HUDEP-2 (cell line): Measurements from ENCODE around the gene LGALS3.
A peak's percentile ranks its signal among the peaks of the same experiment; 100 is the strongest.

Experiments used
- DNase-seq, 76 experiments: peaks; one replicate each; lab custom pipeline; 2025; ENCODE audit not compliant: unreplicated experiment in 76 of 76; lab: John Stamatoyannopoulos, UW

The LGALS3 gene

GRCh38 chr14:55170526-55170925 is 41.5 kb downstream of the LGALS3 start:
- DNase-seq: no peak

GRCh38 chr14:55180006-55180405 is 51.0 kb downstream of the LGALS3 start:
- DNase-seq: no peak

- no peak for DNase-seq
These were observed 51.4 kb downstream of the LGALS3 start for GRCh38 chr14:55180434-55180833.

DNA sequence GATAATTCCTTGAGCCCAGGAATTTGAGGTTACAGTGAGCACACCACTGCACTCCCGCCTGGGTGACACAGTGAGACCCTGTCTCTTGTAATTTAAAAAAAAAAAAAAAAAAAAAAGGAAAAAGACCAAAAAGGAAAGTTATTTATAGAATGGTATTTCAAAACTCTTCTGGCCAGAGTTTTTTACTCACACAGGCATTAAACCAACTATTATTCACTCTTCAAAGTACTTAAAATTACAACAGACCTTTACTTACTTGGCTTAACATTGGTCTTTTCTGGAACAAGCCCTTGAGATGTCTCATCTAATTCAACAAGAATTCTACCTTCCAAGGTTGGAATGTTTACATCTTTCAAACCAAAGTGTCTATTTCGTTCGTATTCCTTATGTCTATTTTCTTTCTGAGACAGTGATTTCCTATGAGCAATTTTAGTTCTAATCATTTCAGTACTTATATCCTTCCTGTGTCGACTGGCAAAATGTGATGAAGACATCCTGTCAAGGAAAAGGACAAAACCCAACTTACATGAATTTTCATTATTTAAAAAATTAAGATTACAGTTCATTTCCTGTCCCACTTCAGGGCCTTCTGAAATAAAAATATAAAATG is 59.7 kb downstream of the LGALS3 start:
- no peak for DNase-seq

DNA sequence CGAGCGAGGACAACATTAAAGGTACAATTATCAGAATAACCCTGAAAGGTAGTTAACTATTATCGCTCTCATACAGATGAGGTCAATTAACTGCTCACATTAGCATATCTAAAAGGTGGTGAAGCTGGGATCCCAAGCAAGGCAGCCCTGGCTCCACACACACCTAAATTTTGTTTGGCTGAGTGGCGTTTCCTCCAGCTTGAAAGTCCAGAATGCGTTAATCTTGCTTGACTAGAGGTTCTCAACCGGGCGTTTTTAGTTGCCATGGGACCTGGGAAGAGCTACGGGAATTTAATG is 61.8 kb downstream of the LGALS3 start:
- peak in 24 of 76 experiments; percentile 7 to 41 (median 24) for DNase-seq

GRCh38 chr14:55191203-55192053 is 62.4 kb downstream of the LGALS3 start, which contains the start of gene DLGAP5:
DLGAP5 (minus strand) TSS chr14:55191585; CDS start chr14:55189179, 2,406 bp downstream.
- DNase-seq: peak in 75 of 76 experiments; percentile 53 to 97 (median 89)

DNA sequence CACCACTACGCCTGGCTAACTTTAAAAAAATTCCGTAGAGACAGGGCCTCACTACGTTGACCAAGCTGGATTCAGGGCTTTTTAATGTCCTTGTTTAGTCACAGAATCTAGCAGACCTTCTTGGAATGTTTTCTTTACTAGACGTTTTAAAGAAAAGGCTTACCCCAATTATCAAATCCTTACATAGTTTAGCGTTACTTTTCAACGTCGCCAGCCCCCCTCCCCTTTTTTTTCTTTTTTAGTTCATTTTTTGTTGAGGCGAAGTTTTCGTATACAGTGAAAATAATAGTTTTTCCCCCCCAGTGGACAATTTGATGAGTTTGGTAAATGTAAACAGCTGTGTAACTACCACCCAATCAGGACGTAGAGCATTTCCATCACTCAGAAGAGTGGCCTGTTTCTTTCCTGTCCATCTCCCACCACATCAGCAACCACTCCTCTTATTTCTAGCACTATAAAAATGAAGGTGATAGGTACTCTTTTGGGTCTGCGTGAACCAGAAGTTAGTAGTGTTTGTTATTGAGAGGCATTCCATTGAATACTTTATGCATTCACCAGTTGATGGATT is 63.1 kb downstream of the LGALS3 start:
- DNase-seq: no peak

DNA sequence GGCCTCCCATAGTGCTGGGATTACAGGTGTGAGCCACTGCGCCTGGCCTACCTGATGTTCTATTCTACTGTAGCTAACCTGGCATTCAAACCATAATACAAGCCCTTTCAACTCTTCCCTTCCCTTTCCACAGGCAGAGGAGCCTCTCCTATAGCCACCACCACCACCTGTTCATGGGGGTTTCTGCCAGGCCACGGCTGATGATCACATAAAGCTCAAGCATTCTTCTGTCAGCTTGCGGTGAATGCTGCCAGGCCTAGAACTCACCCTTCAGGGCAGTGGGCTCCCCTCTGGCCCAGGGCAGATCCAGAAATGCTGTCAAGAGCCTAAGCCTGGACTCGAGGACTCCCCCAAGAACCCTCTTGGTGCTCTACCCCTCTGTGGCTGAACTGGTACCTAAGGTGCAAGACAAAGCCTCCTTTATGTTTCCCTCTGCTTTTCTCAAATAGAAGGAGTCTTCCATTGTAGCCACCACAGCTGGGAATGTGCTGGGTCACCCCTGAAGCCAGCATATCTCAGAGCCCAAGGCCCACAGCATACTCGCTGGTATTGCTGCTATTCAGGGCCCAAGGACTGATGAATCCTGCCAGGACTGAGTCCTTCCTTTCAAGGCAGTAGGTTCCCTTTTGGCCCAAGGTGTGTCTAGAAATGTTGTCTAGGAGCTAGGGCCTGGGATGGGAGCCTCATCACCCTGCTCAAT is 65.8 kb downstream of the LGALS3 start:
- DNase-seq: no peak
